ENCODE data around the gene NAGS.

NAGS gene

GRCh38 chr17:43979011-43979410 is 25.4 kb upstream of the NAGS start:
- TF ChIP-seq ZC3H10 (CRISPR knock-in tag; IDR thresholded peaks at IDR 0.05) (no peak), ZNF565 (CRISPR knock-in tag; conservative IDR thresholded peaks at IDR 0.05; ENCODE audit: low read depth) (no peak), TCF4 (CRISPR knock-in tag; IDR thresholded peaks at IDR 0.05; ENCODE audit: borderline replicate concordance) (no peak), ZFP3 (CRISPR knock-in tag; IDR thresholded peaks at IDR 0.05) (no peak), PATZ1 (CRISPR knock-in tag; IDR thresholded peaks at IDR 0.05; ENCODE audit: borderline replicate concordance) (no peak), SNAI2 (CRISPR knock-in tag; IDR thresholded peaks at IDR 0.05) (no peak), ISL1 (CRISPR knock-in tag; IDR thresholded peaks at IDR 0.05) (no peak), CREB5 (CRISPR knock-in tag; IDR thresholded peaks at IDR 0.05; ENCODE audit: low read depth) (no peak), OSR1 (CRISPR knock-in tag; IDR thresholded peaks at IDR 0.05) (no peak), BACH2 (CRISPR knock-in tag; IDR thresholded peaks at IDR 0.05; ENCODE audit: borderline replicate concordance) (no peak), CSRNP3 (CRISPR knock-in tag; IDR thresholded peaks at IDR 0.05) (no peak)
- ATAC-seq = no peak

DNA sequence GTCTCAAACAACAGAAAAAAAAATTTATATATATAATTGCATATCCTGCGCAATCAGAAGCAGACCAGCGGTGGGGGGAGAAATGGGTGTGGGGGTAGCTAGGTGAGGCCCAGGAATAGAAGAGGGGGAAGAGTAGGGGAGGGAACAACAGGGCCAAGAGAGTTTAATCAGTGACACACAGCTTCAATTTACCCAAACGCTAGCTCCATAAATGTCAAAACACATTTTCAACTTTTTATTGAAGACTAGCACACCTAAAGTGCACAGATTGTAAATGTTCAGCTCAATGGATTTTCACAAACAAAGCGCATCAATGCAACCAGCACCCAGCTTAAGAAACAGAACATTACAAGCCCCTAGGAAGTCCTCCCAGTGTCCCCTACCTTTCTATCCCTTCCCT is 24.8 kb upstream of the NAGS start:
- no peak for ATAC-seq
- TF ChIP-seq PPARA (CRISPR knock-in tag; IDR thresholded peaks at IDR 0.05; ENCODE audit: borderline replicate concordance) (no peak), ESRRG (CRISPR knock-in tag; IDR thresholded peaks at IDR 0.05) (no peak), ZNF565 (CRISPR knock-in tag; conservative IDR thresholded peaks at IDR 0.05; ENCODE audit: low read depth) (no peak), ZC3H10 (CRISPR knock-in tag; IDR thresholded peaks at IDR 0.05) (no peak), PATZ1 (CRISPR knock-in tag; IDR thresholded peaks at IDR 0.05; ENCODE audit: borderline replicate concordance) (no peak), ZFP3 (CRISPR knock-in tag; IDR thresholded peaks at IDR 0.05) (no peak), OSR1 (CRISPR knock-in tag; IDR thresholded peaks at IDR 0.05) (no peak), ZNF70 (CRISPR knock-in tag; IDR thresholded peaks at IDR 0.05) (no peak), ZNF8 (CRISPR knock-in tag; IDR thresholded peaks at IDR 0.05) (no peak), CSDC2 (CRISPR knock-in tag; IDR thresholded peaks at IDR 0.05) (no peak), BACH2 (CRISPR knock-in tag; IDR thresholded peaks at IDR 0.05; ENCODE audit: borderline replicate concordance) (no peak), GLIS3 (CRISPR knock-in tag; IDR thresholded peaks at IDR 0.05) (no peak), CSRNP3 (CRISPR knock-in tag; IDR thresholded peaks at IDR 0.05) (no peak), RARB (CRISPR knock-in tag; IDR thresholded peaks at IDR 0.05) (no peak), ARNTL (CRISPR knock-in tag; IDR thresholded peaks at IDR 0.05; ENCODE audit: borderline replicate concordance, low read depth) (no peak), TOX (CRISPR knock-in tag; IDR thresholded peaks at IDR 0.05; ENCODE audit: borderline replicate concordance) (no peak)
- TF ChIP-seq, protein P1, sequence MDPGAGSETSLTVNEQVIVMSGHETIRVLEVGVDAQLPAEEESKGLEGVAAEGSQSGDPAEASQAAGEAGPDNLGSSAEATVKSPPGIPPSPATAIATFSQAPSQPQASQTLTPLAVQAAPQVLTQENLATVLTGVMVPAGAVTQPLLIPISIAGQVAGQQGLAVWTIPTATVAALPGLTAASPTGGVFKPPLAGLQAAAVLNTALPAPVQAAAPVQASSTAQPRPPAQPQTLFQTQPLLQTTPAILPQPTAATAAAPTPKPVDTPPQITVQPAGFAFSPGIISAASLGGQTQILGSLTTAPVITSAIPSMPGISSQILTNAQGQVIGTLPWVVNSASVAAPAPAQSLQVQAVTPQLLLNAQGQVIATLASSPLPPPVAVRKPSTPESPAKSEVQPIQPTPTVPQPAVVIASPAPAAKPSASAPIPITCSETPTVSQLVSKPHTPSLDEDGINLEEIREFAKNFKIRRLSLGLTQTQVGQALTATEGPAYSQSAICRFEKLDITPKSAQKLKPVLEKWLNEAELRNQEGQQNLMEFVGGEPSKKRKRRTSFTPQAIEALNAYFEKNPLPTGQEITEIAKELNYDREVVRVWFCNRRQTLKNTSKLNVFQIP (CRISPR knock-in tag; IDR thresholded peaks at IDR 0.05; ENCODE audit: borderline replicate concordance, low read depth) = no peak
- TF ChIP-seq, protein P2, sequence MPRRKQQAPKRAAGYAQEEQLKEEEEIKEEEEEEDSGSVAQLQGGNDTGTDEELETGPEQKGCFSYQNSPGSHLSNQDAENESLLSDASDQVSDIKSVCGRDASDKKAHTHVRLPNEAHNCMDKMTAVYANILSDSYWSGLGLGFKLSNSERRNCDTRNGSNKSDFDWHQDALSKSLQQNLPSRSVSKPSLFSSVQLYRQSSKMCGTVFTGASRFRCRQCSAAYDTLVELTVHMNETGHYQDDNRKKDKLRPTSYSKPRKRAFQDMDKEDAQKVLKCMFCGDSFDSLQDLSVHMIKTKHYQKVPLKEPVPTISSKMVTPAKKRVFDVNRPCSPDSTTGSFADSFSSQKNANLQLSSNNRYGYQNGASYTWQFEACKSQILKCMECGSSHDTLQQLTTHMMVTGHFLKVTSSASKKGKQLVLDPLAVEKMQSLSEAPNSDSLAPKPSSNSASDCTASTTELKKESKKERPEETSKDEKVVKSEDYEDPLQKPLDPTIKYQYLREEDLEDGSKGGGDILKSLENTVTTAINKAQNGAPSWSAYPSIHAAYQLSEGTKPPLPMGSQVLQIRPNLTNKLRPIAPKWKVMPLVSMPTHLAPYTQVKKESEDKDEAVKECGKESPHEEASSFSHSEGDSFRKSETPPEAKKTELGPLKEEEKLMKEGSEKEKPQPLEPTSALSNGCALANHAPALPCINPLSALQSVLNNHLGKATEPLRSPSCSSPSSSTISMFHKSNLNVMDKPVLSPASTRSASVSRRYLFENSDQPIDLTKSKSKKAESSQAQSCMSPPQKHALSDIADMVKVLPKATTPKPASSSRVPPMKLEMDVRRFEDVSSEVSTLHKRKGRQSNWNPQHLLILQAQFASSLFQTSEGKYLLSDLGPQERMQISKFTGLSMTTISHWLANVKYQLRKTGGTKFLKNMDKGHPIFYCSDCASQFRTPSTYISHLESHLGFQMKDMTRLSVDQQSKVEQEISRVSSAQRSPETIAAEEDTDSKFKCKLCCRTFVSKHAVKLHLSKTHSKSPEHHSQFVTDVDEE (CRISPR knock-in tag; IDR thresholded peaks at IDR 0.05) = no peak
